ENCODE results near the gene ADIPOR1.

- TF ChIP-seq POLR2A (IDR thresholded peaks at IDR 0.05) = no peak
- no peak for TF ChIP-seq CTCF (IDR thresholded peaks at IDR 0.05)
Observed at GRCh38 chr1:202976633-202977032, 18.5 kb upstream of the ADIPOR1 start.

All from suprapubic skin (tissue), 3 donors.